ENCODE measurements around the gene CAPN7.

DNA sequence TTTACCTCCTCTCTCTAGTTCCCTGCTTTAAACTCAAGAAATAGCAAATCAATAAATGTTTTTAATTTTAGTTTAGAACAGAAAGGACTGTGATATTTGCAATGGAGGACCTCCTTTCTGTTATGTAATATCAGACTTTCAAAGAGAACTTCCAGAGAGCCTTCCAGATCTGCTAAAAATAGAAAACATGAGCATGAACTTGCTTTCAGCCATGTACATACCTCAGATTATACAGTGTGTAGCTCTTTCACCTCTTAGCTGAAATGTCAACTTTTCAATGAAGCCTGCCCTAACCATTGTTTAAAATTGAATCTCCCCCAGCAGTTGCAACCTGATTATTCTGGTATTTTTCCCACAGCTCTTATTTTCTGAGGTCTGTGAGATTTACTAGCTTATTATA, 12.6 kb downstream of the CAPN7 start:
- TF ChIP-seq YY1 (IDR thresholded peaks at IDR 0.05; ENCODE audit: insufficient read depth, insufficient read length) (no peak), ZNF274 (IDR thresholded peaks at IDR 0.05; ENCODE audit: low read depth, low read length) (no peak), SUZ12 (IDR thresholded peaks at IDR 0.05; ENCODE audit: extremely low read depth, insufficient read depth, insufficient read length) (no peak)

All from NT2/D1 (cell line).